Measurements from ENCODE around the gene DAAM1.

DNA sequence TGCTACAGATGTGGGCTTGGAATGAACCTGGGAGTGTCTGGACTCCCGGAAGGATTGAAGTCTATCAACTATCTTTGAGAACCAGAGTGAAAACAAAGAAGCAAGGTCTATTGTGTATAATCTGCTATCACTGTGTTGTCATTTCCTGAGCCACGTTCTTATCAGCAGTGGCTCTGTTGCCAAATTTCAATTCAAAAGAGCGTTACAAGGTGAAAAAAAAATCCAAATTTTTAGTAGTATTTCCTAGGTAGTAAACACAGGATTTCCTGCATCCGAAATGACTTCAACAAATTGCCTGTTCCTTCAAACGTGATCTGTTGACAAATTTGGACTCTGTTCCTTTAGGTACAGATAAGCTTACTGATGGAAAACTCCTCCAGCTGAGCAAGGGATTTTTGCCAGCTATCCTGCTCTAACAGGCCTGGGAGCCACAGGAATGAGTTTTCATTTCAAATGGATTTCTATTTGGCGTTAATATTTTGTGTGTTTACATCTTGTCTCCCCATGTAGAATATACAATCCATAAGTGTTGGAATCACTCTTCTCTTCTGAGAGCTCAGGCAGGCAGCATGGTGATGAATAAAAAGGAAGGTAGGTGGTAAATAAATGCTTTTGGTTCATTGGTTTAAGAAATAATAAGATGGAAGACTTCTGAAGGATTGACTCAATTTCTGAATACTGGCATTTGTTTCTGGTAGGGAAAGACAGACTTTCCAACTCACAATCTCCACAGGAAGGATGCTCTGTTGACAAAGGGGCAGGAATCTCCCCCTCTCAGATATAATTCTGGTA, 218.2 kb downstream of the DAAM1 start:
- TF ChIP-seq, protein P1, sequence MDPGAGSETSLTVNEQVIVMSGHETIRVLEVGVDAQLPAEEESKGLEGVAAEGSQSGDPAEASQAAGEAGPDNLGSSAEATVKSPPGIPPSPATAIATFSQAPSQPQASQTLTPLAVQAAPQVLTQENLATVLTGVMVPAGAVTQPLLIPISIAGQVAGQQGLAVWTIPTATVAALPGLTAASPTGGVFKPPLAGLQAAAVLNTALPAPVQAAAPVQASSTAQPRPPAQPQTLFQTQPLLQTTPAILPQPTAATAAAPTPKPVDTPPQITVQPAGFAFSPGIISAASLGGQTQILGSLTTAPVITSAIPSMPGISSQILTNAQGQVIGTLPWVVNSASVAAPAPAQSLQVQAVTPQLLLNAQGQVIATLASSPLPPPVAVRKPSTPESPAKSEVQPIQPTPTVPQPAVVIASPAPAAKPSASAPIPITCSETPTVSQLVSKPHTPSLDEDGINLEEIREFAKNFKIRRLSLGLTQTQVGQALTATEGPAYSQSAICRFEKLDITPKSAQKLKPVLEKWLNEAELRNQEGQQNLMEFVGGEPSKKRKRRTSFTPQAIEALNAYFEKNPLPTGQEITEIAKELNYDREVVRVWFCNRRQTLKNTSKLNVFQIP (CRISPR knock-in tag; IDR thresholded peaks at IDR 0.05; ENCODE audit: borderline replicate concordance, low read depth): no peak
- TF ChIP-seq CSDC2 (CRISPR knock-in tag; IDR thresholded peaks at IDR 0.05) (no peak), OSR1 (CRISPR knock-in tag; IDR thresholded peaks at IDR 0.05) (no peak), ZFP3 (CRISPR knock-in tag; IDR thresholded peaks at IDR 0.05) (no peak), PPARA (CRISPR knock-in tag; IDR thresholded peaks at IDR 0.05; ENCODE audit: borderline replicate concordance) (no peak), RARB (CRISPR knock-in tag; IDR thresholded peaks at IDR 0.05) (no peak), ZNF565 (CRISPR knock-in tag; conservative IDR thresholded peaks at IDR 0.05; ENCODE audit: low read depth) (no peak)
- TF ChIP-seq, protein P2, sequence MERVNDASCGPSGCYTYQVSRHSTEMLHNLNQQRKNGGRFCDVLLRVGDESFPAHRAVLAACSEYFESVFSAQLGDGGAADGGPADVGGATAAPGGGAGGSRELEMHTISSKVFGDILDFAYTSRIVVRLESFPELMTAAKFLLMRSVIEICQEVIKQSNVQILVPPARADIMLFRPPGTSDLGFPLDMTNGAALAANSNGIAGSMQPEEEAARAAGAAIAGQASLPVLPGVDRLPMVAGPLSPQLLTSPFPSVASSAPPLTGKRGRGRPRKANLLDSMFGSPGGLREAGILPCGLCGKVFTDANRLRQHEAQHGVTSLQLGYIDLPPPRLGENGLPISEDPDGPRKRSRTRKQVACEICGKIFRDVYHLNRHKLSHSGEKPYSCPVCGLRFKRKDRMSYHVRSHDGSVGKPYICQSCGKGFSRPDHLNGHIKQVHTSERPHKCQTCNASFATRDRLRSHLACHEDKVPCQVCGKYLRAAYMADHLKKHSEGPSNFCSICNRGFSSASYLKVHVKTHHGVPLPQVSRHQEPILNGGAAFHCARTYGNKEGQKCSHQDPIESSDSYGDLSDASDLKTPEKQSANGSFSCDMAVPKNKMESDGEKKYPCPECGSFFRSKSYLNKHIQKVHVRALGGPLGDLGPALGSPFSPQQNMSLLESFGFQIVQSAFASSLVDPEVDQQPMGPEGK (CRISPR knock-in tag; IDR thresholded peaks at IDR 0.05; ENCODE audit: borderline replicate concordance): no peak

Measured in SK-N-SH treated with all-trans-retinoic acid at 6 μM for 48 hours (cell line).